Endothelial cell of umbilical vein (primary cell): ENCODE data around the gene MECP2. TPM values are rescaled to one million over a fixed set of nuclear protein-coding genes. Genes with fewer than 3 reads are reported as not detected.

ENCODE experiments used
- BruUV-seq: library from RNA; stranded (reverse); fragments of 400-500 nt; replicated peaks from 2 replicates; lab custom pipeline; 2021; lab: Mats Ljungman, UMichigan
- CTCF ChIA-PET: fragments of 300-600, 350-600 bp; sonication (Branson Sonifier 250); formaldehyde crosslinking; loops from one replicate; lab custom pipeline; 2021; ENCODE audit warnings: antibody characterized with exemption, inconsistent platforms; lab: Charles Lee
- POLR2A ChIA-PET: fragments of 300-600, 350-600 bp; sonication (Branson Sonifier 250); formaldehyde crosslinking; loops from one replicate; lab custom pipeline; 2021; ENCODE audit warnings: antibody characterized with exemption, inconsistent platforms; lab: Charles Lee
- DNase-seq: peaks from one replicate; pipeline ENCODE4 v3.0.0-alpha.2; 2011; ENCODE audit warnings: low read depth, low spot score
- FAIRE-seq: peaks from 2 replicates; lab custom pipeline; 2011; peaks lifted over from hg19 to GRCh38; lab: Jason Lieb, UNC
- H2AFZ ChIP-seq: 2 replicates; pipeline ENCODE4 v1.6.0; 2012; ENCODE audit warnings: low read depth, low read length, control low read depth, inconsistent platforms
- H3K27ac ChIP-seq: 2 replicates; pipeline ENCODE4 v1.5.1; 2011; ENCODE audit warnings: low read depth, mild to moderate bottlenecking, control low read depth, low read length, moderate library complexity; ENCODE audit not compliant: insufficient read depth
- H3K27me3 ChIP-seq, 2 experiments: 2 replicates each; pipeline versions ENCODE4 v1.6.0 to v1.6.1; 2011; ENCODE audit warnings: low read length in 2 of 2, mixed read lengths in 1 of 2; ENCODE audit not compliant: control insufficient read depth in 2 of 2, insufficient read depth in 2 of 2
- H3K36me3 ChIP-seq, 2 experiments: 2 replicates in 1 of 2; 3 replicates in 1 of 2; pipeline ENCODE4 v1.5.1; 2011; ENCODE audit warnings: low read length in 2 of 2, mild to moderate bottlenecking in 1 of 2, moderate library complexity in 1 of 2; ENCODE audit not compliant: control insufficient read depth in 2 of 2, insufficient read depth in 2 of 2; ENCODE audit errors: extremely low read depth in 1 of 2
- H3K4me1 ChIP-seq: 3 replicates; pipeline ENCODE4 v1.5.1; 2011; ENCODE audit warnings: mild to moderate bottlenecking, low read length; ENCODE audit not compliant: control insufficient read depth, insufficient read depth; ENCODE audit errors: extremely low read depth
- H3K4me2 ChIP-seq: 2 replicates; pipeline ENCODE4 v1.6.1; 2011; ENCODE audit warnings: low read length, control low read depth, mixed read lengths; ENCODE audit not compliant: insufficient read depth
- H3K4me3 ChIP-seq, 3 experiments: fragments of 200-600 bp in 1 of 3; sonication (generic), shearing (Covaris generic) in 1 of 3; replicated peaks in 1 of 3; 2 replicates each; pipeline ENCODE4 v1.5.1; 2011 to 2016; ENCODE audit warnings: control low read depth in 3 of 3, low read length in 3 of 3, mild to moderate bottlenecking in 2 of 3, inconsistent platforms in 1 of 3, low read depth in 1 of 3, moderate library complexity in 1 of 3; ENCODE audit not compliant: insufficient read depth in 1 of 3
- H3K79me2 ChIP-seq: 2 replicates; pipeline ENCODE4 v1.6.0; 2012; ENCODE audit warnings: low read length, inconsistent platforms; ENCODE audit not compliant: control insufficient read depth, insufficient read depth
- H3K9ac ChIP-seq: replicated peaks from 2 replicates; pipeline ENCODE3; 2011; ENCODE audit warnings: low read length, control low read depth; ENCODE audit not compliant: insufficient read depth; ENCODE audit errors: extremely low read depth
- H3K9me1 ChIP-seq: replicated peaks from 3 replicates; pipeline ENCODE4 v1.6.0; 2011; ENCODE audit warnings: mild to moderate bottlenecking, low read length; ENCODE audit not compliant: control insufficient read depth, insufficient read depth; ENCODE audit errors: extremely low read depth
- H3K9me3 ChIP-seq: replicated peaks from 2 replicates; pipeline ENCODE4 v1.5.1; 2012; ENCODE audit warnings: low read length, inconsistent platforms; ENCODE audit not compliant: control insufficient read depth, insufficient read depth
- H4K20me1 ChIP-seq: replicated peaks from 2 replicates; pipeline ENCODE3; 2011; ENCODE audit warnings: mild to moderate bottlenecking, low read length; ENCODE audit not compliant: control insufficient read depth, insufficient read depth; ENCODE audit errors: extremely low read depth
- CTCF ChIP-seq, 2 donors: IDR thresholded peaks; 1 replicate in 1 of 2; 2 replicates in 1 of 2; pipeline ENCODE4 v1.5.1; 2011; ENCODE audit warnings: low read length in 2 of 2, mild to moderate bottlenecking in 2 of 2, moderate library complexity in 2 of 2, control low read depth in 1 of 2, inconsistent platforms in 1 of 2, low read depth in 1 of 2; ENCODE audit not compliant: insufficient read depth in 1 of 2; ENCODE audit errors: extremely low read depth in 1 of 2
- EZH2 ChIP-seq: IDR thresholded peaks from 2 replicates; pipeline ENCODE4 v1.6.1; 2012; ENCODE audit warnings: borderline replicate concordance, low read depth, mild to moderate bottlenecking, moderate library complexity, low read length, inconsistent platforms; ENCODE audit not compliant: severe bottlenecking
- FOS ChIP-seq: IDR thresholded peaks from 2 replicates; pipeline ENCODE4 v1.6.1; 2011; ENCODE audit warnings: mild to moderate bottlenecking, low read length, moderate library complexity, borderline replicate concordance; ENCODE audit not compliant: insufficient read depth
- GATA2 ChIP-seq: IDR thresholded peaks from 2 replicates; pipeline ENCODE4 v1.7.0; 2011; ENCODE audit warnings: low read depth, mild to moderate bottlenecking, moderate library complexity, mixed read lengths, low read length; ENCODE audit not compliant: insufficient read length, insufficient read depth
- JUN ChIP-seq: IDR thresholded peaks from 2 replicates; pipeline ENCODE4 v1.6.1; 2011; ENCODE audit warnings: borderline replicate concordance, low read depth; ENCODE audit not compliant: insufficient read length, insufficient read depth
- MYC ChIP-seq: IDR thresholded peaks from one replicate; pipeline ENCODE4 v1.6.1; 2011; ENCODE audit warnings: mild to moderate bottlenecking, low read depth, low read length
- POLR2A ChIP-seq: IDR thresholded peaks from 2 replicates; pipeline ENCODE4 v1.6.1; 2012; ENCODE audit warnings: low read depth, mild to moderate bottlenecking, control low read depth, low read length
- POLR2AphosphoS5 ChIP-seq: IDR thresholded peaks from 2 replicates; pipeline ENCODE4 v1.6.1; 2012; ENCODE audit warnings: low read depth, mild to moderate bottlenecking, control low read depth, low read length, moderate library complexity; ENCODE audit not compliant: insufficient read depth
- dilution Hi-C: fragments of 300-500 bp; cut with MboI; formaldehyde crosslinking; loops from one replicate; pipeline ENCODE4 v1.15.0; 2019; ENCODE audit warnings: low sequenced_read_pairs; ENCODE audit not compliant: extremely low pct_ligation_motif_present
- intact Hi-C: fragments of 100-400 bp; cut with micrococcal nuclease; formaldehyde crosslinking; loops from one replicate; pipeline ENCODE4 v1.10.0; 2022
- polyA plus RNA-seq, 4 experiments: library from polyadenylated mRNA; depleted of rRNA in 3 of 4; stranded (reverse) in 3 of 4; unstranded in 1 of 4; fragments of >200 nt; gene quantifications; 2 replicates each; pipeline versions ENCODE4 v1.2.1 to v1.2.3, GENCODE V29; 2011 to 2012; ENCODE audit warnings: missing spikeins in 1 of 4
- total RNA-seq: library from RNA; stranded (reverse); gene quantifications from 2 replicates; pipeline ENCODE4 v1.2.3, GENCODE V29; 2021

MECP2 gene
- total and polyA plus RNA-seq, 2 donors (not counting 3 experiments of a cell fraction or from before 2014, with no cell fraction given) = 9.0 to 45.3 TPM

- BruUV-seq = no TSS peak
- Histone ChIP-seq H3K79me2 (no peaks in the 10 kb centered on the region), H3K27me3 (no peaks in the 10 kb centered on the region), H3K4me3 (no peak overlapping the region), H2AFZ (no peak overlapping the region), H3K36me3 (no peaks in the 10 kb centered on the region), H3K9ac (no peak overlapping the region), H3K4me1 (no peaks in the 10 kb centered on the region), H4K20me1 (no peaks in the 10 kb centered on the region), H3K9me3 (no peaks in the 10 kb centered on the region), H3K4me2 (no peak overlapping the region), H3K9me1 (no peaks in the 10 kb centered on the region), H3K27ac (no peak overlapping the region)
- intact Hi-C loops = no loop called here
- ChIA-PET CTCF (interaction anchor here (1.4 kb wide), 1 partner anchor 9 kb away, joined by 4 read pairs; no protein-coding TSS in a partner anchor), POLR2A (no interaction called here)
- no peak for DNase-seq
- TF ChIP-seq FOS (no peak), POLR2A (no peak), POLR2AphosphoS5 (no peak), EZH2 (no peak), GATA2 (no peak), JUN (no peak), MYC (no peak), CTCF (IDR thresholded peaks at IDR 0.05; ENCODE audit: extremely low read depth in 1 of 2, insufficient read depth in 1 of 2, low read depth in 1 of 2, low read length in 2 of 2) (no peak)
- dilution Hi-C loops = no loop called here
- no peak for FAIRE-seq
Measured at GRCh38 chrX:154117566-154117965, 20.0 kb upstream of the MECP2 start.
